ENCODE results near the gene TOMM70.
"Not testable (repeated sequence)": the region's sequence is repeated elsewhere in the genome, so short reads cannot be mapped to it uniquely, and the experiment has no call there.

Gene TOMM70

DNA sequence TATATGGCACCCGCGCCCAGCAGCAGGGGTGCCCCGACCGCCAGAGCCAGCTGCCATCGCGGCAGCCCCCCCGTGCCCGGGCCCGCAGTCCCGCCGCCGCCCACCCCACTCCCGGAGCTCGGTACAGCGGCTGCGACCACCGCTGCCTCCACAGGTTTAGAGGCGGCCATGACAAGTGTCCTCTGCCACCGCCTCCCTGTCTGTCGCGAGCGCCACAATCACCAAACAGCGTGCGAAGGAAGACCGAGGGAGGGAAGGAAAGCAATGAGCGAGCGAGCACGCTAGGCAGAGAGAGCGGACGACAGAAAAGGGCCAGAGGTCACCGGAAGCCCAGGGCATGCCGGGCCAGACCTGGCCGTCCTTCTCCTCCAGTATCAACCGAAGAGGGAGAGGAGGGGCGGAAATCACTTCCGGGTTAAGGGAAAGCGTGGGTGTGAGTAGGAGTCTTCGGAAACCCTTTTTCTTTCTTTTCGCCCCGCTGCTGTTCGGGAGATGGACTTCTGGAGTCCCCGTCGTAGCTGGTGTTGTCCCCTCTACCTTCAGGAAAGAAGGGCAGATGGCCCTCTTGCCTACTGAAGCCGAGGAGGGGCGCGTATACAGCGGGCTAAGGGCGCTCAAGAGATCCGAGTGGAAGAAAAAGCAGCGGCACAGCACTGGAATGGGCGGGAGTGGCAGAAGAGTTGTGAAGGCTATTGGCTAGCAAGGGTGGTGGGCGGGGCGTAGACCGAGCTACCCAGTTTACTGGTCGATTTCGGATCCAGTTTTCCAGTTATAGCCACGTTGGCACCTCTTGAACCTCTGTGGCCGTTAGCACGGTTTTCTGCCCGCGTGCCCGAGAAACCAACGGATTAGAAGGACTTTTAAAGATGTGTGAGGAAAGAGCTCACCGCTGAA, at the start of gene TOMM70, which contains the start of gene LNP1:
TSS of gene TOMM70 (minus strand) at position 310 of the 894 bp plus-strand sequence. CDS start at position 170, 140 bp downstream.
TSS of gene LNP1 (plus strand) at position 760 of the 894 bp plus-strand sequence. CDS start 28,191 bp downstream, outside the sequence.
- DNase-seq, result peak; percentile 100

DNA sequence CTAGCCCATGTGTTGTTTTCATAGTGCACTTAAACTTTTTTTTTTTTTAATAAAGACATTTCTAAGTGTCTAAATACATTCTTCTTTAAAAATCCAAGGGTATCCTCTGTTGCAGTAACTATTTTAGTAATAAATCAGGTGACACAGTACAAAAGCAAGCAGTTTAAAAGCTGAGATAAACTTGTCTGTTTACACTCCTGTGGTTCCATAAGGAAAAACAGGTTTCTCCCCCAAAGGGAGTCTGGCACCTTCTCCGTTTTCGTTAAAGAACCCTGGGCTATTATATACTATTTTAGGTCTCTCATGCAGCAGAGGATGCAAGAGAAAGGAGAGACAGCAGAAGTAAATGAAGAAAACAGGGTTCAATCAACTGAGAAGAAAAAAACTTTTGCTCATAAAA, 48.3 kb upstream of the TOMM70 start:
- DNase-seq, result no peak

DNA sequence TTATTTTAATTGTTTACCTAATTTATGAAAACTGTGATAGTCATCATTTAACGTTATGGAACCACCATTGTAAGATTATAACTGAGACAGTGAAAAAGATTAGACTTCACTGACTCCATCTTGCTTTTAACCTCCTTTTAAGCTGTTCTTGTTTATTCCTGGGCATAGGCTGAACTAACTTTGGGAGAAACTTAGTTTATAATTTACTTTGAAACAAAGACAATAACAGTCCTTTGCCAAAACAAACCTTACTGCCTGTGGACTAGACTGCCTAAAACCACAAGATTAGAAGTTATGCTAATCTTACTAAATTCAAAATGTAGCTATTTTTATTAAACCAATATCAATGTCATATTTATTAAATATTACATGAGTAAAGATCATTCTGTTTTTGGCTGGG, 47.2 kb upstream of the TOMM70 start:
- DNase-seq, result no peak

DNA sequence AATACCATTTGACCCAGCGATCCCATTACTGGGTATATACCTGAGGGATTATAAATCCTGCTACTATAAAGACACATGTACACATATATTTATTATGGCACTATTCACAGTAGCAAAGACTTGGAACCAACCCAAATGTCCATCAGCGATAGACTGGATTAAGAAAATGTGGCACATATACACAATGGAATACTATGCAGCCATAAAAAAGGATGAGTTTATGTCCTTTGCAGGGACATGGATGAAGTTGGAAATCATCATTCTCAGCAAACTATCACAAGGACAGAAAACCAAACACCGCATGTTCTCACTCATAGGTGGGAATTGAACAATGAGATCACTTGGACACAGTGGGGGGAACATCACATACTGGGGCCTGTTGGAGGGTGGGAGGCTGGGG, 46.2 kb upstream of the TOMM70 start:
- not testable (repeated sequence) for DNase-seq

- no peak for DNase-seq
Observed at GRCh38 chr3:100443690-100444089, 42.8 kb upstream of the TOMM70 start.

GRCh38 chr3:100440895-100441294, 40.0 kb upstream of the TOMM70 start:
- DNase-seq, result no peak

DNA sequence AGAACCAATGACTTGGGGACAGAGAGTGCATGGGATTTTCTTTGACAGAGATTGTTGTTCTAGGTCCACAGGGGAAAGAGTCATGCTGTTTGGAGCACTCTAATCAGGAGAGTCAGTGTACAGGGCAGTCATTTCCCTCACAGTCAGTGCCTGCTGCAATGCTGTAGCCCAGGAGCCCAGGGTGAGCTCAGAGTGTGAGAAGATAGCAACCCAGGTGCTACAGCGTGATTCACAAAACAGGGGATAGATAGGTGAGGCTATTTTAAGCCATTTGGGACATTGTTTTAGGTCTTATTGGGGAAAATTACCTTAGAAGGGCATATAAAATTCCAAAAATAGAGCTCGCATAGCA, 37.7 kb upstream of the TOMM70 start:
- DNase-seq, result no peak

GRCh38 chr3:100437721-100438622, 37.1 kb upstream of the TOMM70 start:
- DNase-seq, result peak; percentile 30 to 82

GRCh38 chr3:100436951-100437350, 36.1 kb upstream of the TOMM70 start:
- DNase-seq, result peak; percentile 10 to 60

GRCh38 chr3:100429187-100429716, 28.4 kb upstream of the TOMM70 start:
- no peak for DNase-seq

DNA sequence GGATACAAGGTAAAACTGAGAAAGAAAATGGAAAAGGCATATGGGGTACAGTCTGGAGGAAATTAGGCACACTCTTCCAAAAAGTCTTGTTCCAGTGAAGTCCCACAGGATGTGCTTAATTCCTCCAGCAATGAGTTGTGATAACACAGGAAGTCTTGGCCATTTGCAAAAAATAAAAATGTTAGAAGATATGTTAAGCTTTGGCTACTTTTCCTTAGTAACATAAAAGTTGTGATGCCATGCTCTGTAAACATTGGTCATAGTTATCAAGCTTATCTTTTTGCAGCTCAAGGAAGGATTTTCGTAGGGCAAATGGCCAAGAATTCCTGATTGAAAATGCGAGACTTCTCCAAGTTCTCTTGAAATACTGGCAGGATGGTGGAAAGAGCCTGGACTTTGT, 26.8 kb upstream of the TOMM70 start:
- DNase-seq, result no peak

DNA sequence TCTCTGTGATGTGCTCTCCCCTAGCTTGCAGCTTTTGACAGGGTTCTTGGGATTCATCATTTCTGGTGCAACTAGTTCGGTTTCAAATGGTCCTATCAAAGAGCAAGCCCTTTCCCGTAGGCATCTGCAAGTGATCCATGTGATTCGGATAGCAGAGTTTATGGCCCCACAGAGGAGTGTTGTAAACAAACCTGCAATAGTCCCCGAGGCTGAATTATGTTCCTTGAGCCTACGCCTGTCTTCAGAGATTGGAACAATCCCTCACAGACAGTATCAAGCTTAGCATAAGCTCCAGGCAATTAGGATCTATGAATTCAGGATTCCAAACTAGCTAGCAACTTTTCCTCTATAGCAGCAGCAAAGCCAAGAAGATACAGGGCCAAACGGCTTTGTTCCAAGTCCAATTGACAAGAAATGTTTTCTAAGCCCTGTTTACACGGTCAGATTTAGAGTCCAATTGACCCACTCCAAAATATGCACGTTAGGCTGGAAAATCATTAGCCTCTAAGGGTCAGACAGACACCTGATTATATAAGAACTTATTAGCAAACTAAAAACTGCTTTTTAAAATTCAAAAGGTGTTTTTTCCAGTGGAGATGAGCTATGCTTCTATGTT, 25.3 kb upstream of the TOMM70 start:
- no peak for DNase-seq

GRCh38 chr3:100425316-100425715, 24.4 kb upstream of the TOMM70 start:
- DNase-seq, result no peak

- no peak for DNase-seq
Observed at GRCh38 chr3:100424261-100424660, 23.4 kb upstream of the TOMM70 start.

- no peak for DNase-seq
Observed at GRCh38 chr3:100423611-100424010, 22.7 kb upstream of the TOMM70 start.

DNA sequence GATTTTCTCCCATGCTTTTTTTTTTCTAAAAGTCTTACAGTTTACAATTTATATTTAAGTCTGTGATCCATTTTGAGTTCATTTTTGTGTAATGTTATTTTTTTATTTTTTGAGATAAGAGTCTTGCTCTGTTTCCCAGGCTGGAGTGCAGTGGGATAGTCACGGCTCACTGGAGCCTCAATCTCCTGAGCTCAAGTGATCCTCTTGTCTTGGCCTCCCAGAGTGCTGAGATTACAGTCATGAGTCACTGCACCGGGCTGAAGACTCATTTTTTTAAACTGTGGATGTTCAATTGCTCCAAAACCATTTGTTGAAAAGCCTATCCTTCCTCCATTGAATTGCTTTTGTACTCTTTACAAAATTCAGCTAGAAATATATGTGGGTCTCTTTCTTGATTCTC, 20.0 kb upstream of the TOMM70 start:
- no peak for DNase-seq

- no peak for DNase-seq
Observed at GRCh38 chr3:100419406-100419805, 18.5 kb upstream of the TOMM70 start.

- no peak for DNase-seq
Observed at GRCh38 chr3:100416863-100417262, 16.0 kb upstream of the TOMM70 start.

DNA sequence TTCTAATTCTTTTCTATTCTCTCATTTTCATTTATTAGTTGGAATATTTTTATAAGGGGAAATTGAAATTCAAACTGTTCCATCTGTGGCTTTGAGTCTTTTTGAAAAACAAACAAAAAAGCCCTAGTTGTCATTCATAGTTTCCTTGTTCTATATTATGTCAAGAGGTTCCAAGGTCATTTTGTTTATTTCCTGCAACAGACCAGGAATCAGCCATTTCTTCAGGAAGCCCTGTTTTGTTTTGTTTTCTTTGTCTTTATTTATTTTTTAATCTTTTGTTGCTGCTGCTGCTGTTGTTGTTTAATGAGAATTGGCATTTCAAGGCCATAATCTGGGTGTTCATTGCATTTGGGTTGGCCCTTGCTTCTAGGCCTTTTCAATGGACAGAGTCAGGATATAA, 15.3 kb upstream of the TOMM70 start:
- no peak for DNase-seq

- DNase-seq, result no peak
Observed at GRCh38 chr3:100413613-100414012, 12.7 kb upstream of the TOMM70 start.

- no peak for DNase-seq
Observed at GRCh38 chr3:100412912-100413590, 12.2 kb upstream of the TOMM70 start.

Measured in NCI-H524 (cell line).